Activated T-cell treated with anti-CD3 and anti-CD28 coated beads for 24 hours (primary cell): ENCODE data around the gene QKI.
"Not testable (repeated sequence)": the region's sequence is repeated elsewhere in the genome, so short reads cannot be mapped to it uniquely, and the experiment has no call there.

ENCODE experiments used
- DNase-seq: peaks from one replicate; pipeline ENCODE4 v3.0.0-alpha.2; 2020; ENCODE audit warnings: low read depth

The QKI gene

DNA sequence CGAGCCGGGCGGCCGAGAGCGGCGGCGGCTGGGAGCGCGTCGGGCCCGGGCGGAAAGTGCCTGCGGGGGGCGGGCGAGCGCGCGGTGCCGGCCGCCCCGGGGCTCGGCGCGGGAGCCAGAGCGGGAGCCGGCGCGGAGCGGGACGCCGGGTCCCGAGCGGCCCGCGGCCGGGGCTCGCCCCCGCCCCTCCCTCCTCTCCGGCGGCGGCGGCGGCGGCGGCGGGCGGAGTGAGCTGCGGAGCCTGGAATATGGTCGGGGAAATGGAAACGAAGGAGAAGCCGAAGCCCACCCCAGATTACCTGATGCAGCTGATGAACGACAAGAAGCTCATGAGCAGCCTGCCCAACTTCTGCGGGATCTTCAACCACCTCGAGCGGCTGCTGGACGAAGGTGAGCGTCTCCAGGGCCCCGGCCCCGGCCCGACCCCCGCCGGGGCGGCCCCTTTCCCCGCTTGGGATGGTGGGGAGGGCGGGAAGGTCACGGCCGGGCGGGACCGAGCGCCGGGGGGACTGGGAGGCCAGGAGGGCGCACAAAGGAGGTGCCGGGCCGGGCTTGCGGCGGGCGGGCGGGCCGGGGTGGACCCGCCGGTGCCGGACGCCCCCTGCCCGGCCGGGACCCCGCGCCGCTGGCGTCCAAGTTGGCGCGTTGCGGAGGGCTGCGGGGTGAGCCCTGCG lies 565 bp downstream of the QKI start:
- DNase-seq, result no peak

DNA sequence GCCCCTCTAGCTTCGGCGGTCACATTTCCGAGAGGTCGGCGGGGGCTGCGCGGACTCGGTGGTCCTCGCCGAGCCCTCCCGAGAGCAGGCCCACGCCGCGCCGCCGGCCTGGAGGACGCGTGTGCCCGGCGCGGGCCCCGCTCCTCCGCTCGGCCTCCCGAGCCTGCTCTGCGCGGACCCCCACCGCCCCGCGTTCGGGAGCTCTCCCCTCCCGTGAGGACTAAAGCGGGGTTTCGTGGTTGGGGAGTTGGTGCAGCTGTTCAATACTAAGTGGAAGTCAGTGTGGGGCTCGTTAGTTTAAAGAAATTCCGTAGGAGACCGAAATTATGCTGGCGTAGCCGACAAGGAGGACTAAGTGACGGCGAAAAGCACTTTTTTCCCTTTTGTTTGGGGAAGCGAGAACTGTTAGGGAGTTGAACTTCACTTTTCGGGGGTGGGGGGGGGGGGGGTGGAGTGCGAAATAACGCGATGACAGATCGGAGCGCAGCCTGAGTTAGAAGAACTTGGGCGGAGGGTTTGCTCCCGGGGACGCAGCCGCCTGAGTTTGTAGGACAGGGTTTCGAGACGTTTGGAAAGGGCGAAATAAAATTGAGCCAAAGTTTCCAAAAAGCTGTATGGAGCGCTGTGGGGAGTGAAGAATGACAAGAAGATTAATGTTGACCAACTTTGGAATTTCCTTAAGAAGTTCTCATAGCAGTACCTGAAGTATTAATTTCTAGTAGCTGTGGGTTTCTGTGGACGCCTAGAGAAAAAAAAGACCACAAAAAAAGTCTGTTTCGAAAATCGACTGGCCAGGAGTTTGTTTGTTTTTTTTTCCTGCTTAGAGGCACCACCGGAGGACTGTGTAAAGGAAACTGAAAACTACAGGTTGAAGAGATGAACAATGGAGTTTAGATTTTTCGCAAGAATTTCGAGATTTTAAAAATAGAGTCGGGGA lies 1.4 kb downstream of the QKI start:
- peak; percentile 28 for DNase-seq

DNA sequence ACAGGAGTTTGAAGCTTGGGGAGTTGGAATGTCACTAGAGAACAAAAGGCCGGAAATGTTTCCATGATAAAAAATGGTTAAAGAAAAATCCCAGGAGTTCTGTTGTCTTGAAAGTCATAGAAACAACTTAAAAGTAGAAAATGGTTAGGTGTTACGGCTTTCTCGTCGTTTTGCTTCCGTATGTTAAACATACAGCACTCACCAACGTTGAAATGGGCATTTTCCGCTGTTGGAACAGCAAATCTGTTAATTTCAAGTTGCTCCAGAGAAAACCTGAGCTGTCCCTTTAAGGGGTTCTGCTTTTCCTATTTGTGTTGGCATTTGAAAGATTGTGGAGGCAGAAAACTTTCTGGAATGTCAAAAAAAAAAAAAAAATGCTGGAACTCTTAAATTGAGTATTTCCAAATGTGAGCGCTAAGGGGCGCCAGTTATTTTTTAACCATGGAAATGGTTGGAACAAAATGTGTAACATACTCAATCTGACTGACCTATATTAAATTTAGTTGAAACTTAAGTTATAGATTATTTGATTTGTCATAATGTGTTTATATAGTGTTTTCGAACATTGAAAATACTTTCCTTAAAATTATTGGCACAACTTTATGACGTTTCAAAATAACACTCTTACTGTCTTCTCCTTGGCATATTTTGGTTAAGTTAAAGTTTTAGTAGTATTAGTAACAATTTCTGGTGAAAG lies 2.2 kb downstream of the QKI start:
- no peak for DNase-seq

DNA sequence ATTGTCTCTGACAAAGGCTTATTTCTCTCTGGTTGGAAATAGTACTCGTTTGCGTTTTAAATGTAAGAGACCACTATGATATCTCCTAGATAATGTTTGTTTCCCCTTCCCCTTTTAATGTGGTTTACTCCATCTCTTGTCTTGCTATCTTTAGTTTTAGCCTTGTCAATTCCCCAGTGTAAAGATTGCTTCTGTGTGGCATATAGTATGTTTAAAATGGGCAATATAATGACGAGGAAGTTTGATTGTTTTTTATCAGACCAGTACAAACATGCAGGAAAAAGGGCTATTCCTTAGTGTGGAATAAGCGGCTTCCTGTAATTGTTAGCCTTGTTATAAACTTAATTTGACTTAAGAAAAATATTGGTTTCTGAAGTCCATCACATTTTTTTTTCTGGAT lies 3.1 kb downstream of the QKI start:
- DNase-seq, result no peak

DNA sequence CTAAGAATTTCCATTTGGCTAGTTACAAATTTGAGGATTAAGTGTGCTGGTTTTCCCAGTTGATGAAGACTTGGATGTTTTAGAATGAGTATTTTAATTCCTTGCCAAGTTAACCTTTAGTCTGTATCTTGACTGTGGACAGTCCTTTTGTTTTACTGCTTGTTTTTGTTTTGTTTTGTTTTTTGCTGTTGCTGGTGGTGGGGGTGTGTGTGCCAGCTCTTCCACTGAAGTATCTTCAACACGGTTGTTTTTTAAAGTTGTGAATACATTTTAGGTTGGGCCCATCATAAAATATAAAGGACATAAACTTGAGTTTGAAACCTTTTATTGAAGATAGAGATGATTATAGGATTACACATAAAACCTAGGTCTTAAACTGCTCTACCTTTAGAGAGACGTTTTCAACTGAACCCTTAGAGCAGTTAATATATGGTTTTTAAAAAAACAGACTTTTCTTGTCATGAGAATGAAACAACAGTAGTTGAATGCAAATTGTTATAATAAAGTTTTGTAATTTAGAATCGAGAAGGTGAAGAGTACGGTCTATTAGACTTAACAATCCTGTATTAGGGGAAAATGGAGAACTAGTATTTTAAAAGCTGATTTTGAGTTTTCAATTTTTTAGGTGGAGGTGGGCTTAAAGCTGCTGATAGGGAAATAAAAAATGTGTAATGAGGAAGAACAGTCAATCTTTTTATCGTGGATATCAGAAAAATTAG lies 4.0 kb downstream of the QKI start:
- no peak for DNase-seq

DNA sequence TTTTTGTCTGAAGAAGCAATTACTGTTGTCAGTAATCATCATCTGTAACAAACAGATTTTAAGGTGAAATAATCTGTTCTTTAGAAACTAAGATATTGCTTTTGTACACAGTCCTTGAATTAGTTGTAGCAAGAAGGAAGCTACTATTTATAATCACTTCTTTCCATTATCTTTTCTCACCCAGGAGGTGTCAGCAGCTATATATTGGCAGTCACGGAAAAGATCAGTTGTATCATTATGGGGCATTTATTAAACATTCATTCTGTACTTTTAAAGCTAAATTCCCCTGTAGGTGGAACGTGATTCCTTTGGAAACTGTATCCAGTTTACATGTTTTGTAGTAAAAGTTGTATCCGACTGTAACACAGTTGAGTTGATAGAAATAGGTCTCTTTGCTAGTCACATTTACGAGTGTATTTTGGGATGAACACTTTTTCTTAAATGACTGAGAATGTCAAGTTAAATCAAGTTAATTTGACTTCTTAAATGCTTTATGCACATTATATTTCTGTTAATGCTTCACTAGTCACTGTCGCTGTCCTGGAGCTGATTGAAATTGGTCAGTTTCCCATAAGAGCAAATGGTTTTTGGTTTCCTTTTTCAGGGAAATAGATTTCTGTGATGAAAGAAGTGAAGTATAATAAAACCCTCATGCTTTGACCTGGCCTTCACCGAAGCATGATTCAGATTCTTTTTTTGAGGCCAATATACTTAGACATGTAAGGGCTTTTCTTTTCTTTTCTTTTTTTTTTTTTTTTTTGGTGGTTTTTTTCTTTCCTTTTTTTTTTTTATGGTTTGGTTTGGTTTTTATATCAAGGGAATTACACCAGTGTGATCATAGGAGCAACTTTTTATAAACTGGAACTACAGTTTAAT lies 5.1 kb downstream of the QKI start:
- DNase-seq, result no peak

DNA sequence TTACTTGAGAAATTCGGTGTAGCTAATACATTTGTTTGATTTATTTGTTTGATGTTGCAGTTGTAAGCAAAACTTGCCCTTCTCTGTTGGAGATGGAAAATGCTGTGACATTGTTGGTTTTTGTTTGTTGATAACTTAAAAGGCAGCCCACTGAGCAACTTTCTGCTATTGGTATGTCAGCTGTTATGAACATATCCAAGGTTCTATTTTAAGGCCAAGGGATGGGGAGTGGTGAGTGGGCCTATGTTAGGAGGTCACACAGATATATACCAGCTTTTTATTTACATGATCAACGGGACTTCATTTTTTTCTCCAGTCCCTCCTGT lies 5.7 kb downstream of the QKI start:
- DNase-seq, result no peak

DNA sequence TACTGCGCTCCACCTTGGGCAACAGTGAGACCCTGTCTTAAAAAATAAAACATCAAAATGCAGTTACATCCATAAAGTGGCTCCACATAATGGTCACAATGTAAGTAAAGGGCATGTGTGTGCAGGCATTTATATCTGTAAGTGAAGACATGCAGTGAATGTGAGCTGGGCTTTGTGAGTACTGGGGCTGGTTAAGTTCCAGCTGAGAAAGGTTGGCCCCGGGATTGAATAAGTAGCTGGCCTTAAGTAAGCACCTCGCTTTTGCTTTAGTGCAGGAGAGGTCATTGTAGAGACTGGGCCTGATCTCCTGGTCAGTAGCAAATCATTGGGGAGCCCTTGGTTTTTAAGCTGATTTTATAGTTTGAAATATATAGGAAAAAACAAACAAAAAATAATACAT lies 8.0 kb downstream of the QKI start:
- no peak for DNase-seq

DNA sequence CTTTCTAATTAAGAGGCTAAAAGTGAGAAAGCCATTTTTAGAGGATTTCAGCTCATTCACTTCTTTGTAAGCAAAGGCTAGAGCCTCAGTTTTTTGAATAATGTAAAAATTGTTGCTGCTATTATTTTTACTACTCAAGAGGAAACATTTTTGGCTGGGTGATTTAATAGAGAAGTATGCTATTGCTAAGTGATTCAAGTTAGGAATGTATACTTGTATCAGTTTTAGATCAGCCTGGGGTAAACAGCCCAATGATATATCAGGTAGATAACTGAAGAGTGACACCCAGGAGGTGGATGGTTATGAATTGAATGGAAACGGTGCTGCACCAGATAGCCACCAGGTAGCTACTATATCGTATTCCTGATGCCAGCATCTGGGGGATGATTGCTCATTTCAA lies 9.2 kb downstream of the QKI start:
- DNase-seq, result no peak

DNA sequence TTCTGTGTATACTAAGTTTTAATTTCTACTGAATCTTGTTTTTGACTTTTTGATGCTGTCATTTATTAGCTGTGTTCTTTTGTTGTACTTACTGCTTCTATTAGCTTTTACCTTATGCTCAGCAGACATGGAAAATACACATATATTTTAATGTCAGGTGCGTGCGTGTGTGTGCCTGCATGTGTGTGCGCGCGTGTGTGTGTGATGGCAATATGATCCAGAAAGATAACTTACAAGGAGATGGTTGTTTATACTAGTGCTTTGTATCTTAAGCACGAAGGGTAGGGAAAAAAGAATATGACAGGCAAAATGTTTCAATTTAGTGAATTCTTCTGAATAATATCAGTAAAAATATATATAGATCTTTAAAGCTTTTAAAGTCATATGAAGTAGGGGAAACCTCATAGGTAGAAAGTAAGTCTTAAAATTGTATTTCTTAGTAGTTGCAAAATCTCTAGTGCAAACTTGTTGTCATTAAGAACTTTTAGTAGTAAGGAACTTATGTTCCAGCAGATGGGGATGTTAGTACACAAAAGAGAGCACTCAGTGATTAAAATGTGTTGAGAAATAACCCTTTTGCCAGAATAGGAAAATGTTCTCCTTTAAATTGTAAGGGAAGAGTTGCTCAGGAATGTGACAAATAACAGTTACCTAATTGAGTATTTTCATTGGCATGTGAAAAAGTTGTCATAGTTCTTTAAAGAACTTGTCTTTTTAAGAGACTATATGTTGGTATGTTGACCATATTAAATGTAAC lies 13.2 kb downstream of the QKI start:
- no peak for DNase-seq

DNA sequence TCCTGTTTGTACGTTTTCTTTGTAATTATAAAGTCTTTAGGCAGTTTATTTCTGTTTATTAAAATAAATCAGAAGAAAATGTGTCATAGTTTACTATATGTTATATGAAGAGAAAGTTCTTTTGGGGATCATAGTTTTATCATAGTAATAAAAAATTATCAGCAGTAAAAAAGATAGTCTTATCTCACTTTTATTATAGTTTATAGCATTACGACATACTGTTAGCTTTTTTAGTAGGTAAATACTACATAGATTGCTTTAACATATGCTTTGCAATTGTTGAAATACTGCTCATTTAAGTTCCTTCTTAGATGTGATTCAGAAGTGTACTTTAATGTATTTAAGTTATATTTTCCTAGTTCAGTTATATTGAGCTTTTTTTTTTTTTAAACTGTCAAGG lies 13.9 kb downstream of the QKI start:
- DNase-seq, result no peak

DNA sequence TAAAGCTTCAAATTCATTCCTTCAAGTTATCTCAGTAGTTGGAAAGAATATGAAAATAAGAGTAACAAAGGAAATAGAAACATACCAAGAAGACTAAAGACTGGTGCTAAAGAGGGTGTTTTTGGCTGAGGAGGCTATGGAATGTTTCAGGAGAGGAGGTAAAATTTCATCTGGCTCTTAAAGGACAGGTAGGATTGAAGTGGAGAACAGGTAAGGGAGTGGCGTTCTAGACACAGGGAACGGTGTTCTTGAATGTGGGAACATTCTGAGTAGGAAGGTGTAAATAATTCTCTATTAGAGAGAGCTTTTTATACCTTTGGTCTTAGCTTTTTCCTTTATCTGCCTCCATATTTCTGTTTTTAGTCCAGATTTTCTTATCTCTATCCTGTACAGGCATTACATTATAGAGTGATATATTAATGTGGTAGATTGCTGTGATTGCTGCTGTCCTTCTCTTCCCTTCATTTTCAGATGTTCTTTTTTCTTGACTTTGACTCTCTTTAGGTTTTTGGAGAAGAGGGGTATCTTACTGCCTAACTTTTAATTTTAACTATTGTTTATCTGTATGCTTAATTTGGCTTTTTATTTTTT lies 15.4 kb downstream of the QKI start:
- no peak for DNase-seq

DNA sequence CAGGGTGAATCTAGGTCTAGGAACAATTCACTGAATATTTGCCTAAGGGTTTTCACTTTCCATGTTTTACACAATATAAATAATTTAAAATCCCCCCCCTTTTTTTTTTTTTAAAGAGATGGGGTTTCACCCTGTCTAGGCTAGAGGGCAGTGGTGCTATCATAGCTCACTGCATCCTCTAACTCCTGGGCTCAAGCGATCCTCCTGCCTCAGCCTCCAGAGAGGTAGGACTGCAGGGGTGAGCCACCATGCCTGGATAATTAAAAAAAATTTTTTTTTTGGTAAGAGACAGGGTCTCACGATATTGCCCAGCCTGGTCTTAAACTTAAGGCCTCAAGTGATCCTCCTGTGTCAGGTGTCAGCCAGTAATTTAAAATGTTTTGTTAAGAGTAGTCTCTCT lies 17.8 kb downstream of the QKI start:
- no peak for DNase-seq

DNA sequence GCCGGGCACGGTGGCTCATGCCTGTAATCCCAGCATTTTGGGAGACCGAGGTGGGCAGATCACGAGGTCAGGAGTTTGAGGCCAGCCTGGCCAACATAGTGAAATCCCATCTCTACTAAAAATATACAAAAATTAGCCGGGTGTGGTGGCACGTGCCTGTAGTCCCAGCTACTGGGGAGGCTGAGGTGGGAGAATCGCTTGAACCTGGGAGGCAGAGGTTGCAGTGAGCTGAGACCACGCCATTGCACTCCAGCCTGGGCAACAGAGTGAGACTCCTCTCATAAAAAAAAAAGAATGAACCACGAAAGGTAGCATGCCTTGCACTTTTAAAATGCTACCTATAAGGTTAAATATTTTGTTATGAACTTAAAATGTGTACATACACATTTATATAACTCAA lies 19.0 kb downstream of the QKI start:
- DNase-seq, result not testable (repeated sequence)

DNA sequence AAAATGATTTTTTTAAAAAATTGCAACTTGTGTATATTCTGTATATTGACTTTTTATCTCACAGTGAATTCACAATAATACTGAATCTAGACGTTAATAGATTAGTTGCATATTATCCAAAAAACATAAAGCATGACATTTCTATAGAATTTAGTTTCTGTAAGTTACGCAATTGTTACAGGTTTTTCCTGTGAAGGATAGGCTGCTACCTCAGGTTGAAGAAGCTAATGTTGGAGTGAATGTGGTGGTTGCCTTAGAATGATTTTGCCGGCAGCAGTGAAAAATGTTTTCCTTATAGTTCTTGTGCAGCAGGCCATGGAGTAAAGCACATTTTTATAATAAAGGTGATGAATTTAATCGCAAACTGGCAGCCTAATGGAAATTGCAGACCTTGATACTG lies 20.5 kb downstream of the QKI start:
- no peak for DNase-seq

DNA sequence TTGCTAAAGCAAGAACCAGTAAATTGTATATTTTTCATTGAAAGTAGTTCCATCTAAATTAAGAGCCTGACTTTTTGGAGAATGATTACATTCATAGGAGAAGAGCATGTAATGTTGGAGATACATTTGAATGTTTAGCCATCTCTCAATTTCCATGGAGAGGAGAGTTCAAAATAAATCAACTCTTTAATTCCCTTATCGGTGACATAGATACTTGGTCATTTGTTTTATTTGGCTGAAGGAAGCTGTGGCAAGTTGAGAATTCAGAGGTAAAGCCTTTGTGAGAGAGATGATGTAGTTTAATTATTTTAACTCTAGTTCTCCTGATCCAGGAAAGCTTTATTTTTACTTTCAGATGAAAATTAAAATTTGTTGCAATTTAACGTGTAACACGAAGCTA lies 22.3 kb downstream of the QKI start:
- DNase-seq, result no peak

DNA sequence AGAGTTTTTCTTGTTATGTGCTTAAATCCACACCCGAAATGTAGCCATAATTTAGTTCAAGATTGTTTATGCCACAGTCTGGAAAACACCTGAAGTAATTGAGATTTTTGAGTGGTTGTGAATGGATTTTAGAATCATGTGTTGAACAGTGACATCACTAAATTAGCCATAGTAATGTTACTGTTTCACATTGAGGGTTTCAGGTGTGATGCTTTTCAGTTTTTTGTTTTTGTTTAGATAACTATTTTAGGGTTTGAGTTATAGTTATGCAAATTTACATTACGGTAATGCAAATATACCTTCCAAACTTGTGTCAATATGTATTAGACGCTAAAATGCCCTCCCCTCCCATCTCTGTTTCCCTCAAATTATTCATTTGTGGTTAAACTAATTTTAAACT lies 22.9 kb downstream of the QKI start:
- DNase-seq, result no peak

DNA sequence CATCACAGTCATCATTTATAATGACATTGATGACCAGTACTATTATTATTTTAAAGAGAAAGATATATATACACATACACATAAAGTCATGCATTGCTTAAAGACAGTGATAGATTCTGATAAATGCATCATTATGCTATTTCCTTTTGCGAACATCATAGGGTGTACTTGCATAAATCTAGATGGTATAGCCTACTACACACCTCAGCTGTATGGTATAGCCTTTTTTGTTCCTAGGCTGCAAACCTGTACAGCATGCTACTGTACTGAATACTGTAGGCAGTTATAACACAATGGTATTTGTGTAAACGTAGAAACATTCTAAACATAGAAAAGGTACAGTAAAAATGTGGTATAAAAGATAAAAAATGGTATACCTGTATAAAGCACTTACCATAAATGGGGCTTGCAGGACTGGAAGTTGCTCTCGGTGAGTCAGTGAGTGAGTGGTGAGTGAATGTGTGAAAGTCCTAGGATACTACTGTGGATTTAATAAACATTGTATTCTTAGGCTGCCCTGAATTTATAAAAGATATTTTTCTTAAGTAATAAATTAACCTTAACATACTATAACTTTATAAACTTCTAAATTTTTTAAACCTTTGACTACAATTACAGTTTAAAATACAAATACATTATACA lies 23.9 kb downstream of the QKI start:
- no peak for DNase-seq

DNA sequence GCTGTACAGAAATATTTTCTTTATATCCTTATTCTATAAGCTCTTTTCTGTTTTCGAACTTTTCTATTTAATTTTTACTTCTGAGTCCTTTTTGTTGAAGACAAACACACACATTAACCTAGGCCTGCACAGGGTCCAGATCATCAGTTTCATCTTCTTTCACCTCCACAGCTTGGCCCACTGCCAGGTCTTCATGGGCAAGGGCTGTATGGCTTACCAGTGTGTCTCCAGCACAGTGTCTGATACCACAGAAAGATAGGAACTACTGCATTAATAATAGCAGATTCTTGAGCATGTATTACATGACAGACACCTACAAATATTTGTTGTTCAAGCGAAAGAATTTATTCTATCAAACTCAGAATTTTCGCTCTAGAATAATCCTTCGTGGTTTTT lies 24.4 kb downstream of the QKI start:
- DNase-seq, result no peak

DNA sequence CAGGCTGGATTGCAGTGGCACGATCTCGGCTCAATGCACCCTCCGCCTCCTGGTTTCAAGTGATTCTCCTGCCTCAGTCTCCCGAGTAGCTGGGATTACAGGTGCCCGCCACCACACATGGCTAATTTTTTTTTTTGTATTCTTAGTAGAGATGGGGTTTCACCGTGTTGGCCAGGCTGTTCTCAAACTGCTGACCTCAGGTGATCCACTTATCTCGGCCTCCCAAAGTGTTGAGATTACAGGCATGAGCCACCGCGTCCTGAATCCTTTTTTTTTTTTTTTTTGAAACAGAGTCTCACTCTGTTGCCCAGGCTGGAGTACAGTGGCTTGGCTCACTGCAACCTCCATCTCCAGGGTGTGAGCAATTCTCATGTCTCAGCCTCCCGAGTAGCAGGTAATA lies 24.9 kb downstream of the QKI start:
- DNase-seq, result not testable (repeated sequence)
